K562 (cell line): Measurements from ENCODE around the gene FAM117A. TPM values are rescaled to one million over a fixed set of nuclear protein-coding genes. Genes with fewer than 3 reads are reported as not detected.

Source experiments
- BCLAF1 ChIP-seq, 2 experiments: fragments of 450-650 bp in 1 of 2; IDR thresholded peaks; 2 replicates each; pipeline ENCODE4 v1.6.1; 2011 to 2017; ENCODE audit warnings: low read depth in 2 of 2, antibody characterized with exemption in 1 of 2, borderline replicate concordance in 1 of 2, low read length in 1 of 2, mild to moderate bottlenecking in 1 of 2, mixed read lengths in 1 of 2; ENCODE audit not compliant: control insufficient read depth in 1 of 2
- BDP1 ChIP-seq: IDR thresholded peaks from 3 replicates; pipeline ENCODE4 v1.6.1; 2011; ENCODE audit not compliant: insufficient read length, insufficient read depth
- CBX5 ChIP-seq: IDR thresholded peaks from 2 replicates; pipeline ENCODE4 v1.6.1; 2014; ENCODE audit warnings: low read depth, borderline replicate concordance
- CHD4 ChIP-seq: fragments of 200-600 bp; sonication (generic); IDR thresholded peaks from 3 replicates; pipeline ENCODE4 v1.6.1; 2012; ENCODE audit warnings: low read depth, mild to moderate bottlenecking, mixed read lengths, low read length, inconsistent platforms; ENCODE audit not compliant: insufficient read depth, insufficient replicate concordance, poor library complexity, severe bottlenecking
- CREM ChIP-seq: IDR thresholded peaks from 2 replicates; pipeline ENCODE4 v1.6.1; 2014; ENCODE audit warnings: antibody characterized with exemption, low read depth
- ETV5 ChIP-seq: sonication (generic); formaldehyde crosslinking; IDR thresholded peaks from 2 replicates; pipeline ENCODE4 v1.4.0; 2020; ENCODE audit warnings: low read depth, mild to moderate bottlenecking, missing genetic modification reagents
- GTF2E2 ChIP-seq: fragments of 200-800 bp; sonication (Bioruptor generic); IDR thresholded peaks from 2 replicates; pipeline ENCODE4 v1.6.1; 2016; ENCODE audit warnings: missing genetic modification characterization, missing compliant biosample characterization
- IRF9 ChIP-seq: fragments of 450-650 bp; IDR thresholded peaks from 2 replicates; pipeline ENCODE4 v1.6.1; 2016; ENCODE audit warnings: missing biosample characterization, missing genetic modification characterization
- LARP7 ChIP-seq: fragments of 450-650 bp; IDR thresholded peaks from 2 replicates; pipeline ENCODE4 v1.6.1; 2016
- MEIS2 ChIP-seq: fragments of 450-650 bp; IDR thresholded peaks from 2 replicates; pipeline ENCODE4 v1.6.1; 2014; ENCODE audit warnings: mild to moderate bottlenecking; ENCODE audit not compliant: partially characterized antibody
- PREB ChIP-seq: sonication (generic); formaldehyde crosslinking; IDR thresholded peaks from 2 replicates; pipeline ENCODE4 v1.8.1; 2023; ENCODE audit warnings: mild to moderate bottlenecking, missing genetic modification reagents
- PTBP1 ChIP-seq: fragments of 200-400 bp; formaldehyde crosslinking; IDR thresholded peaks from 2 replicates; pipeline ENCODE4 v1.6.1; 2017; ENCODE audit warnings: low read depth, low read length
- PURB ChIP-seq: sonication (generic); formaldehyde crosslinking; IDR thresholded peaks from 2 replicates; pipeline ENCODE4 v1.9.0; 2021; ENCODE audit warnings: low read depth, mild to moderate bottlenecking, missing genetic modification reagents
- PYGO2 ChIP-seq: fragments of 450-650 bp; IDR thresholded peaks from 2 replicates; pipeline ENCODE4 v1.6.1; 2016; ENCODE audit warnings: mild to moderate bottlenecking, missing genetic modification characterization, moderate library complexity, missing compliant biosample characterization
- RFX5 ChIP-seq: IDR thresholded peaks from 2 replicates; pipeline ENCODE4 v1.6.1; 2011; ENCODE audit warnings: low read depth, mild to moderate bottlenecking, improper control_type of control experiment, low read length
- RNF2 ChIP-seq: sonication (generic); IDR thresholded peaks from 2 replicates; pipeline ENCODE4 v1.6.1; 2016
- THAP12 ChIP-seq: fragments of 250-450 bp; sonication (Bioruptor Pico); IDR thresholded peaks from 2 replicates; pipeline ENCODE4 v1.9.0; 2021; ENCODE audit warnings: mild to moderate bottlenecking, inconsistent platforms
- THRA ChIP-seq: fragments of 450-650 bp; IDR thresholded peaks from 2 replicates; pipeline ENCODE4 v1.6.1; 2017; ENCODE audit warnings: mild to moderate bottlenecking, moderate library complexity
- ZNF324 ChIP-seq: fragments of 250-450 bp; sonication (Bioruptor Pico); IDR thresholded peaks from 2 replicates; pipeline ENCODE4 v1.4.0; 2020; ENCODE audit warnings: mild to moderate bottlenecking
- ZNF589 ChIP-seq: fragments of 200-800 bp; sonication (Bioruptor generic); IDR thresholded peaks from 2 replicates; pipeline ENCODE4 v1.6.1; 2016; ENCODE audit warnings: low read depth, missing genetic modification characterization, missing compliant biosample characterization
- polyA plus RNA-seq, 8 experiments: library from polyadenylated mRNA; depleted of rRNA in 4 of 8; stranded (reverse) in 5 of 8; unstranded in 3 of 8; fragments of >200 nt; fragmentation: Nextera tagmentation in 2 of 8; fragmentation: Illumina TruSeq in 1 of 8; extraction: Ambion mirVana in 2 of 8; extraction: Trizol in 1 of 8; gene quantifications; 2 replicates each; pipeline versions ENCODE4 v1.2.1 to v1.2.3, GENCODE V29; 2011 to 2014; ENCODE audit warnings: inconsistent platforms in 1 of 8, missing spikeins in 1 of 8
- total RNA-seq, 7 experiments: library from RNA; depleted of rRNA in 6 of 7; stranded (reverse); fragments of >200 nt in 6 of 7; fragmentation: Illumina TruSeq in 2 of 7; extraction: Trizol in 2 of 7; gene quantifications; 2 replicates each; pipeline versions ENCODE4 v1.2.1 to v1.2.3, GENCODE V29; 2011 to 2021; ENCODE audit warnings: low replicate concordance in 1 of 7

FAM117A gene
- total and polyA plus RNA-seq, 9 of the 15 experiments (the other 6 are each of a cell fraction or from before 2014, with no cell fraction given): 3.1 to 79.7 (median 36.6) TPM

- TF ChIP-seq THAP12 (CRISPR knock-in tag) (no peak), CREM (no peak), PURB (CRISPR knock-in tag) (no peak), BDP1 (no peak), ETV5 (no peak), GTF2E2 (tag) (no peak), ZNF589 (CRISPR knock-in tag) (no peak), IRF9 (tag) (no peak), CHD4 (no peak), MEIS2 (no peak), PREB (CRISPR knock-in tag) (peak; percentile 38; the same call in 1 of the 2 replicates), LARP7 (no peak), RFX5 (no peak), BCLAF1 (IDR thresholded peaks at IDR 0.05; ENCODE audit: borderline replicate concordance in 1 of 2, control insufficient read depth in 1 of 2, low read depth in 2 of 2, low read length in 1 of 2) (no peak), ZNF324 (no peak; the same call in 1 of the 2 replicates), RNF2 (no peak), CBX5 (no peak), PTBP1 (no peak), PYGO2 (tag) (no peak), THRA (no peak)
These were observed 55.3 kb downstream of the FAM117A start (continued) for GRCh38 chr17:49708515-49709183.
